Mucosa of rectum (tissue), 2 donors: ENCODE results near the gene DLGAP1.

Source experiments
- H3K27ac ChIP-seq, 2 donors: one replicate each; pipeline ENCODE4 v1.7.0; 2013; ENCODE audit warnings: inconsistent platforms in 2 of 2, low read depth in 2 of 2, low read length in 2 of 2
- H3K27me3 ChIP-seq, 2 donors: one replicate each; pipeline ENCODE4 v1.7.0; 2013; ENCODE audit warnings: low read length in 2 of 2; ENCODE audit not compliant: control insufficient read depth in 2 of 2, insufficient read depth in 2 of 2
- H3K36me3 ChIP-seq, 2 donors: one replicate each; pipeline ENCODE4 v1.7.0; 2013; ENCODE audit warnings: low read length in 2 of 2; ENCODE audit not compliant: control insufficient read depth in 2 of 2, insufficient read depth in 2 of 2
- H3K4me1 ChIP-seq, 2 donors: one replicate each; pipeline ENCODE4 v1.7.0; 2013; ENCODE audit warnings: low read length in 2 of 2, mild to moderate bottlenecking in 1 of 2; ENCODE audit not compliant: control insufficient read depth in 2 of 2, insufficient read depth in 2 of 2
- H3K4me3 ChIP-seq, 2 donors: one replicate each; pipeline ENCODE4 v1.7.0; 2013; ENCODE audit warnings: low read length in 2 of 2
- H3K9ac ChIP-seq, 2 donors: one replicate each; pipeline ENCODE4 v1.7.0; 2013; ENCODE audit warnings: low read length in 2 of 2, low read depth in 1 of 2, mild to moderate bottlenecking in 1 of 2
- H3K9me3 ChIP-seq, 2 donors: one replicate each; pipeline ENCODE4 v1.7.0; 2013; ENCODE audit warnings: low read length in 2 of 2; ENCODE audit not compliant: control insufficient read depth in 2 of 2
- donor health status: healthy.
- donor health status: Normal muscosa, but diverticular disease.

Gene DLGAP1

GRCh38 chr18:3932276-3932675 lies 522.8 kb downstream of the DLGAP1 start:
- Histone ChIP-seq H3K27me3 (no peaks in the 10 kb centered on the region), H3K4me3 (no peak overlapping the region), H3K27ac (no peak overlapping the region)

GRCh38 chr18:3931542-3932112 lies 523.5 kb downstream of the DLGAP1 start:
- Histone ChIP-seq H3K27me3 (no peaks in the 10 kb centered on the region), H3K36me3 (no peaks in the 10 kb centered on the region), H3K9me3 (no peaks in the 10 kb centered on the region), H3K4me3 (no peak overlapping the region), H3K27ac (no peak overlapping the region), H3K9ac (no peak overlapping the region), H3K4me1 (no peaks in the 10 kb centered on the region)

More at GRCh38 chr18:3932276-3932675, 522.8 kb downstream of the DLGAP1 start:
- Histone ChIP-seq H3K36me3 (no peaks in the 10 kb centered on the region), H3K9me3 (no peaks in the 10 kb centered on the region), H3K4me1 (no peaks in the 10 kb centered on the region), H3K9ac (no peak overlapping the region)

- Histone ChIP-seq H3K9me3 (no peaks in the 10 kb centered on the region), H3K27me3 (no peaks in the 10 kb centered on the region), H3K4me3 (no peak overlapping the region), H3K36me3 (no peaks in the 10 kb centered on the region), H3K9ac (no peak overlapping the region), H3K4me1 (no peaks in the 10 kb centered on the region), H3K27ac (no peak overlapping the region)
These were observed 524.1 kb downstream of the DLGAP1 start for GRCh38 chr18:3931013-3931315.

GRCh38 chr18:3930126-3931012 lies 524.7 kb downstream of the DLGAP1 start:
- Histone ChIP-seq H3K4me1 (no peaks in the 10 kb centered on the region), H3K9me3 (no peaks in the 10 kb centered on the region), H3K36me3 (no peaks in the 10 kb centered on the region), H3K27ac (no peak overlapping the region), H3K9ac (no peak overlapping the region), H3K4me3 (no peak overlapping the region), H3K27me3 (no peaks in the 10 kb centered on the region)

- Histone ChIP-seq H3K27me3 (no peaks in the 10 kb centered on the region), H3K36me3 (no peaks in the 10 kb centered on the region), H3K4me1 (no peaks in the 10 kb centered on the region), H3K9me3 (no peaks in the 10 kb centered on the region), H3K27ac (no peak overlapping the region), H3K9ac (no peak overlapping the region), H3K4me3 (no peak overlapping the region)
These were observed 530.7 kb downstream of the DLGAP1 start for GRCh38 chr18:3924455-3924854.

- Histone ChIP-seq H3K27me3 (no peaks in the 10 kb centered on the region), H3K36me3 (no peaks in the 10 kb centered on the region), H3K9me3 (no peaks in the 10 kb centered on the region), H3K4me1 (no peaks in the 10 kb centered on the region), H3K27ac (no peak overlapping the region), H3K9ac (no peak overlapping the region), H3K4me3 (no peak overlapping the region)
These were observed 531.4 kb downstream of the DLGAP1 start for GRCh38 chr18:3923750-3924149.

GRCh38 chr18:3921826-3922225 lies 533.3 kb downstream of the DLGAP1 start:
- H3K27me3 ChIP-seq = no peaks in the 10 kb centered on the region
- H3K27ac ChIP-seq = no peak overlapping the region
- H3K4me1 ChIP-seq = no peaks in the 10 kb centered on the region
- H3K9me3 ChIP-seq = no peaks in the 10 kb centered on the region
- no peak overlapping the region for H3K9ac ChIP-seq
- H3K4me3 ChIP-seq = no peak overlapping the region
- no peaks in the 10 kb centered on the region for H3K36me3 ChIP-seq

- Histone ChIP-seq H3K36me3 (no peaks in the 10 kb centered on the region), H3K27me3 (no peaks in the 10 kb centered on the region), H3K27ac (no peak overlapping the region), H3K4me3 (no peak overlapping the region), H3K9ac (no peak overlapping the region), H3K4me1 (no peaks in the 10 kb centered on the region), H3K9me3 (no peaks in the 10 kb centered on the region)
These were observed 534.3 kb downstream of the DLGAP1 start for GRCh38 chr18:3920832-3921231.

- Histone ChIP-seq H3K27me3 (no peaks in the 10 kb centered on the region), H3K4me3 (no peak overlapping the region), H3K36me3 (no peaks in the 10 kb centered on the region), H3K9me3 (no peaks in the 10 kb centered on the region), H3K4me1 (no peaks in the 10 kb centered on the region), H3K27ac (no peak overlapping the region), H3K9ac (no peak overlapping the region)
These were observed 535.6 kb downstream of the DLGAP1 start for GRCh38 chr18:3919396-3920061.

GRCh38 chr18:3916082-3916481 lies 539.0 kb downstream of the DLGAP1 start:
- no peaks in the 10 kb centered on the region for H3K9me3 ChIP-seq
- no peaks in the 10 kb centered on the region for H3K4me1 ChIP-seq
- no peaks in the 10 kb centered on the region for H3K27me3 ChIP-seq
- no peak overlapping the region for H3K27ac ChIP-seq
- H3K9ac ChIP-seq = no peak overlapping the region
- no peak overlapping the region for H3K4me3 ChIP-seq
- H3K36me3 ChIP-seq = no peaks in the 10 kb centered on the region
